GM12878 (cell line): Measurements from ENCODE around the gene RGSL1. TPM values are rescaled to one million over a fixed set of nuclear protein-coding genes. Genes with fewer than 3 reads are reported as not detected.

Experiments used
- ATAC-seq: fragments of 200-7000 bp; cut with Tn5 transposase; 3 replicates; pipeline ENCODE4 v1.9.1; 2020; ENCODE audit warnings: mild to moderate bottlenecking, moderate library complexity
- BruUV-seq: library from RNA; stranded (reverse); fragments of 400-500 nt; replicated peaks from 2 replicates; lab custom pipeline; 2021; lab: Mats Ljungman, UMichigan
- CTCF ChIA-PET: fragments of 300-600 bp; sonication (Branson Sonifier 250); formaldehyde crosslinking; extraction: SDS; loops from one replicate; lab custom pipeline; 2021; ENCODE audit warnings: inconsistent platforms; lab: Yijun Ruan, JAX
- POLR2A ChIA-PET: fragments of 350-600 bp; formaldehyde crosslinking; extraction: SDS; loops from one replicate; lab custom pipeline; 2021; ENCODE audit warnings: inconsistent platforms; lab: Charles Lee
- RAD21 ChIA-PET: fragments of 300-600 bp; sonication (Branson Sonifier 250); formaldehyde crosslinking; loops from one replicate; lab custom pipeline; 2023; ENCODE audit warnings: antibody characterized with exemption; ENCODE audit not compliant: unreplicated experiment; lab: Charles Lee
- SMC1A ChIA-PET: fragments of 300-600 bp; sonication (Branson Sonifier 250); formaldehyde crosslinking; loops from one replicate; lab custom pipeline; 2023; ENCODE audit not compliant: unreplicated experiment, uncharacterized antibody; lab: Charles Lee
- DNase-seq: peaks from one replicate; pipeline ENCODE4 v3.0.0-alpha.2; 2011; ENCODE audit warnings: low read depth, low spot score
- FAIRE-seq: peaks from 3 replicates; lab custom pipeline; 2011; peaks lifted over from hg19 to GRCh38; lab: Jason Lieb, UNC
- H2AFZ ChIP-seq: 2 replicates; pipeline ENCODE4 v1.6.0; 2011; ENCODE audit warnings: low read depth, low read length, control low read depth; ENCODE audit not compliant: control insufficient read depth
- H3K27ac ChIP-seq: 2 replicates; pipeline ENCODE4 v1.5.1; 2011; ENCODE audit warnings: control low read depth; ENCODE audit not compliant: control insufficient read depth, insufficient read depth
- H3K27me3 ChIP-seq, 2 experiments: replicated peaks in 1 of 2; 2 replicates each; pipeline versions ENCODE4 v1.6.0 to v1.6.1; 2011; ENCODE audit warnings: low read length in 1 of 2; ENCODE audit not compliant: control insufficient read depth in 2 of 2, insufficient read depth in 2 of 2
- H3K36me3 ChIP-seq, 2 experiments: 2 replicates each; pipeline ENCODE4 v1.5.1; 2011; ENCODE audit warnings: low read length in 1 of 2; ENCODE audit not compliant: control insufficient read depth in 2 of 2, insufficient read depth in 2 of 2
- H3K4me1 ChIP-seq: 2 replicates; pipeline ENCODE4 v1.6.1; 2011; ENCODE audit warnings: mild to moderate bottlenecking, low read length, moderate library complexity, mixed read lengths; ENCODE audit not compliant: control insufficient read depth, insufficient read depth
- H3K4me2 ChIP-seq: 2 replicates; pipeline ENCODE4 v1.6.0; 2011; ENCODE audit warnings: control low read depth; ENCODE audit not compliant: control insufficient read depth, insufficient read depth
- H3K4me3 ChIP-seq: fragments of 200-600 bp; sonication (generic); 2 replicates; pipeline ENCODE4 v1.5.1; 2016
- H3K79me2 ChIP-seq: 2 replicates; pipeline ENCODE4 v1.6.0; 2011; ENCODE audit warnings: low read length; ENCODE audit not compliant: control insufficient read depth, insufficient read depth
- H3K9ac ChIP-seq: 2 replicates; pipeline ENCODE4 v1.8.0; 2011; ENCODE audit warnings: low read length, control low read depth, mixed read lengths; ENCODE audit not compliant: control insufficient read depth, insufficient read depth
- H3K9me3 ChIP-seq: replicated peaks from 3 replicates; pipeline ENCODE4 v1.5.1; 2011; ENCODE audit warnings: mild to moderate bottlenecking, low read length; ENCODE audit not compliant: control insufficient read depth, insufficient read depth
- H4K20me1 ChIP-seq: 2 replicates; pipeline ENCODE4 v1.6.0; 2011; ENCODE audit not compliant: control insufficient read depth, insufficient read depth
- ASH2L ChIP-seq: fragments of 300-600, 200-600 bp; sonication (generic); IDR thresholded peaks from 2 replicates; pipeline ENCODE4 v1.6.1; 2017; ENCODE audit warnings: low read depth, mild to moderate bottlenecking, borderline replicate concordance
- CREM ChIP-seq: IDR thresholded peaks from 2 replicates; pipeline ENCODE4 v1.6.1; 2014; ENCODE audit warnings: antibody characterized with exemption, low read depth
- GABPA ChIP-seq: IDR thresholded peaks from 2 replicates; pipeline ENCODE4 v1.6.1; 2014; ENCODE audit warnings: antibody characterized with exemption, low read depth, mild to moderate bottlenecking, inconsistent platforms
- HCFC1 ChIP-seq: fragments of 150-350 bp; IDR thresholded peaks from 2 replicates; pipeline ENCODE4 v1.6.1; 2014; ENCODE audit warnings: low read length
- HDAC2 ChIP-seq: fragments of 200-600 bp; sonication (generic); IDR thresholded peaks from 2 replicates; pipeline ENCODE4 v1.6.1; 2017
- JUND ChIP-seq: IDR thresholded peaks from 2 replicates; pipeline ENCODE4 v1.6.1; 2012; ENCODE audit warnings: low read depth, mild to moderate bottlenecking, low read length, improper control_type of control experiment, moderate library complexity
- PAX5 ChIP-seq: IDR thresholded peaks from 2 replicates; pipeline ENCODE4 v1.6.1; 2011; ENCODE audit warnings: low read depth, low read length, borderline replicate concordance
- PAX8 ChIP-seq: fragments of 450-650 bp; IDR thresholded peaks from 2 replicates; pipeline ENCODE4 v1.6.1; 2017; ENCODE audit warnings: mild to moderate bottlenecking, moderate library complexity
- WRNIP1 ChIP-seq: IDR thresholded peaks from 2 replicates; pipeline ENCODE4 v1.6.1; 2011; ENCODE audit warnings: low read depth, low read length, improper control_type of control experiment, borderline replicate concordance
- ZSCAN29 ChIP-seq: fragments of 450-650 bp; IDR thresholded peaks from 2 replicates; pipeline ENCODE4 v1.6.1; 2017; ENCODE audit warnings: mild to moderate bottlenecking, moderate library complexity
- WGBS: methylation state at CpG from one replicate; pipeline ENCODE4 v1.1.6; 2016; ENCODE audit warnings: low lambda C conversion rate; ENCODE audit not compliant: insufficient replicate concordance, insufficient coverage; ENCODE audit errors: missing lambda C conversion rate; 5-methylcytosine and 5-hydroxymethylcytosine counted together
- in situ Hi-C: fragments of 300-500 bp; cut with MboI; formaldehyde crosslinking; loops from 9 replicates; pipeline ENCODE4 v1.14.3; 2018; ENCODE audit warnings: mixed read lengths
- intact Hi-C: fragments of 100-400 bp; cut with micrococcal nuclease; formaldehyde crosslinking; loops from one replicate; pipeline ENCODE4 v1.14.2; 2022; ENCODE audit not compliant: unreplicated experiment
- polyA plus RNA-seq, 11 experiments: library from polyadenylated mRNA; depleted of rRNA in 4 of 11; unstranded in 6 of 11; stranded (reverse) in 5 of 11; fragments of >200 nt; fragmentation: Nextera tagmentation in 4 of 11; fragmentation: Illumina TruSeq in 1 of 11; extraction: Ambion mirVana in 4 of 11; extraction: Trizol in 1 of 11; gene quantifications; 1 replicate in 1 of 11; 2 replicates in 10 of 11; pipeline versions ENCODE4 v1.2.1 to v1.2.3, GENCODE V29; 2011 to 2016; ENCODE audit warnings: inconsistent platforms in 2 of 11, missing spikeins in 2 of 11, low read depth in 1 of 11
- total RNA-seq, 4 experiments: library from RNA; depleted of rRNA in 3 of 4; stranded (reverse); fragments of >200 nt in 3 of 4; fragmentation: Illumina TruSeq in 1 of 4; extraction: Trizol in 1 of 4; gene quantifications; 2 replicates each; pipeline versions ENCODE4 v1.2.1 to v1.2.3, GENCODE V29; 2013 to 2021
- TF ChIP-seq, protein P1 (sequence below): fragments of 450-650 bp; IDR thresholded peaks from 2 replicates; pipeline ENCODE4 v1.6.1; 2017; ENCODE audit warnings: mild to moderate bottlenecking
- TF ChIP-seq, protein P2 (sequence below): IDR thresholded peaks from 2 replicates; pipeline ENCODE4 v1.6.1; 2011; ENCODE audit warnings: mild to moderate bottlenecking, low read depth, low read length, moderate library complexity; ENCODE audit not compliant: insufficient replicate concordance
- TF ChIP-seq, protein P3 (sequence below): IDR thresholded peaks from 2 replicates; pipeline ENCODE4 v1.6.1; 2012; ENCODE audit warnings: low read depth, low read length, improper control_type of control experiment

The RGSL1 gene
- total and polyA plus RNA-seq, 10 of the 15 experiments (the other 5 are each of a cell fraction or from before 2014, with no cell fraction given): 0.05 to 0.28 (median 0.27) TPM; not detected in 5

DNA sequence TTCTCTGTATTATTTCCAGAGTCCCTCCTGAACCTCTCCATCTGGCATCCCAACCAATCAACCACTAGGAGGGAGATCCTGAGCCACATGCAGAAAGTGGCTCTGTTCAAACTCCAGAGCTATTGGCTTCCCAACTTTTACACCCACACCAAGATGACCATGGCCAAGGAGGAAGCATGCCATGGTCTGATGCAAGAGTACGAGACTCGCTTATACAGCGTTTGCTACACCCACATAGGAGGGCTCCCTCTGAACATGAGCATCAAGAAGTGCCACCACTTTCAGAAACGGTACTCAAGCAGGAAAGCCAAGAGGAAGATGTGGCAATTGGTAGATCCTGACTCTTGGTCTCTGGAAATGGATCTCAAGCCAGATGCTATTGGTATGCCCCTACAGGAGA, 23.6 kb downstream of the RGSL1 start:
- ChIA-PET POLR2A (no interaction called here), CTCF (no interaction called here), RAD21 (no interaction called here), SMC1A (no interaction called here)
- Histone ChIP-seq H3K36me3 (no peaks in the 10 kb centered on the region), H3K4me2 (no peak overlapping the region), H3K4me1 (no peaks in the 10 kb centered on the region), H4K20me1 (no peaks in the 10 kb centered on the region), H3K9me3 (no peaks in the 10 kb centered on the region; the same call in 2 of the 3 replicates), H3K79me2 (no peaks in the 10 kb centered on the region), H3K27me3 (peaks cover 0 to 3% of the 10 kb centered on the region in 2 experiments; a peak in 2 of 4 replicates), H3K27ac (no peak overlapping the region), H3K9ac (no peak overlapping the region), H3K4me3 (no peak overlapping the region), H2AFZ (no peak overlapping the region)
- in situ Hi-C loops (no loop called here), intact Hi-C loops (no loop called here)
- FAIRE-seq (no peak), DNase-seq (no peak), ATAC-seq (no peak)
- WGBS: 60% methylated on average over 4 of the region's 4 CpGs
- no TSS peak for BruUV-seq
- TF ChIP-seq HDAC2 (no peak), CREM (no peak), ZSCAN29 (no peak), HCFC1 (no peak), JUND (no peak), WRNIP1 (no peak), GABPA (no peak), PAX8 (no peak), PAX5 (no peak), ASH2L (no peak)
- TF ChIP-seq, protein P1, sequence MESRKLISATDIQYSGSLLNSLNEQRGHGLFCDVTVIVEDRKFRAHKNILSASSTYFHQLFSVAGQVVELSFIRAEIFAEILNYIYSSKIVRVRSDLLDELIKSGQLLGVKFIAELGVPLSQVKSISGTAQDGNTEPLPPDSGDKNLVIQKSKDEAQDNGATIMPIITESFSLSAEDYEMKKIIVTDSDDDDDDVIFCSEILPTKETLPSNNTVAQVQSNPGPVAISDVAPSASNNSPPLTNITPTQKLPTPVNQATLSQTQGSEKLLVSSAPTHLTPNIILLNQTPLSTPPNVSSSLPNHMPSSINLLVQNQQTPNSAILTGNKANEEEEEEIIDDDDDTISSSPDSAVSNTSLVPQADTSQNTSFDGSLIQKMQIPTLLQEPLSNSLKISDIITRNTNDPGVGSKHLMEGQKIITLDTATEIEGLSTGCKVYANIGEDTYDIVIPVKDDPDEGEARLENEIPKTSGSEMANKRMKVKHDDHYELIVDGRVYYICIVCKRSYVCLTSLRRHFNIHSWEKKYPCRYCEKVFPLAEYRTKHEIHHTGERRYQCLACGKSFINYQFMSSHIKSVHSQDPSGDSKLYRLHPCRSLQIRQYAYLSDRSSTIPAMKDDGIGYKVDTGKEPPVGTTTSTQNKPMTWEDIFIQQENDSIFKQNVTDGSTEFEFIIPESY: no peak
- TF ChIP-seq, protein P2, sequence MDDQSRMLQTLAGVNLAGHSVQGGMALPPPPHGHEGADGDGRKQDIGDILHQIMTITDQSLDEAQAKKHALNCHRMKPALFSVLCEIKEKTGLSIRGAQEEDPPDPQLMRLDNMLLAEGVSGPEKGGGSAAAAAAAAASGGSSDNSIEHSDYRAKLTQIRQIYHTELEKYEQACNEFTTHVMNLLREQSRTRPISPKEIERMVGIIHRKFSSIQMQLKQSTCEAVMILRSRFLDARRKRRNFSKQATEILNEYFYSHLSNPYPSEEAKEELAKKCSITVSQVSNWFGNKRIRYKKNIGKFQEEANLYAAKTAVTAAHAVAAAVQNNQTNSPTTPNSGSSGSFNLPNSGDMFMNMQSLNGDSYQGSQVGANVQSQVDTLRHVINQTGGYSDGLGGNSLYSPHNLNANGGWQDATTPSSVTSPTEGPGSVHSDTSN: no peak
- TF ChIP-seq, protein P3, sequence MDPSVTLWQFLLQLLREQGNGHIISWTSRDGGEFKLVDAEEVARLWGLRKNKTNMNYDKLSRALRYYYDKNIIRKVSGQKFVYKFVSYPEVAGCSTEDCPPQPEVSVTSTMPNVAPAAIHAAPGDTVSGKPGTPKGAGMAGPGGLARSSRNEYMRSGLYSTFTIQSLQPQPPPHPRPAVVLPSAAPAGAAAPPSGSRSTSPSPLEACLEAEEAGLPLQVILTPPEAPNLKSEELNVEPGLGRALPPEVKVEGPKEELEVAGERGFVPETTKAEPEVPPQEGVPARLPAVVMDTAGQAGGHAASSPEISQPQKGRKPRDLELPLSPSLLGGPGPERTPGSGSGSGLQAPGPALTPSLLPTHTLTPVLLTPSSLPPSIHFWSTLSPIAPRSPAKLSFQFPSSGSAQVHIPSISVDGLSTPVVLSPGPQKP: no peak
- TF ChIP-seq, all 136 proteins: peak for 0
